DOHH2 (cell line): ENCODE results near the gene LPAR2.

Experiments used
- H3F3A ChIP-seq: fragments of 200-600 bp; sonication (generic), shearing (Covaris generic); 2 replicates; pipeline ENCODE4 v1.6.0; 2016; ENCODE audit warnings: antibody characterized with exemption, mild to moderate bottlenecking; ENCODE audit not compliant: control insufficient read depth, insufficient read depth
- H3K27ac ChIP-seq: fragments of 200-600 bp; sonication (generic); 2 replicates; pipeline ENCODE4 v1.5.1; 2014; ENCODE audit warnings: low read depth, mild to moderate bottlenecking, low read length, moderate library complexity
- H3K27me3 ChIP-seq: fragments of 200-600 bp; sonication (generic); 2 replicates; pipeline ENCODE4 v1.6.1; 2014; ENCODE audit warnings: mild to moderate bottlenecking, low read length, mixed read lengths; ENCODE audit not compliant: control insufficient read depth
- H3K36me3 ChIP-seq: fragments of 200-600 bp; sonication (generic); 2 replicates; pipeline ENCODE4 v1.6.1; 2014; ENCODE audit warnings: mild to moderate bottlenecking, low read length, moderate library complexity, mixed read lengths; ENCODE audit not compliant: control insufficient read depth
- H3K4me1 ChIP-seq: fragments of 200-600 bp; sonication (generic); 2 replicates; pipeline ENCODE4 v1.6.1; 2014; ENCODE audit warnings: mild to moderate bottlenecking, low read length, mixed read lengths; ENCODE audit not compliant: control insufficient read depth
- H3K4me2 ChIP-seq: fragments of 200-600 bp; sonication (generic); 2 replicates; pipeline ENCODE4 v1.6.0; 2014; ENCODE audit warnings: mild to moderate bottlenecking, low read length, moderate library complexity
- H3K4me3 ChIP-seq: fragments of 200-600 bp; sonication (generic); 2 replicates; pipeline ENCODE4 v1.5.1; 2014; ENCODE audit warnings: mild to moderate bottlenecking, low read length, mixed read lengths
- H3K79me2 ChIP-seq: fragments of 200-600 bp; sonication (generic); 2 replicates; pipeline ENCODE4 v1.6.1; 2014; ENCODE audit warnings: mild to moderate bottlenecking, low read length, mixed read lengths; ENCODE audit not compliant: control insufficient read depth
- H3K9me2 ChIP-seq: fragments of 200-600 bp; sonication (generic); replicated peaks from 2 replicates; pipeline ENCODE4 v1.6.1; 2014; ENCODE audit warnings: mild to moderate bottlenecking, low read length, mixed read lengths; ENCODE audit not compliant: control insufficient read depth
- H3K9me3 ChIP-seq: fragments of 200-600 bp; sonication (generic); 2 replicates; pipeline ENCODE4 v1.6.1; 2014; ENCODE audit warnings: antibody characterized with exemption, low read length, mixed read lengths; ENCODE audit not compliant: control insufficient read depth, insufficient read depth
- H4K20me1 ChIP-seq: fragments of 200-600 bp; sonication (generic); 2 replicates; pipeline ENCODE4 v1.6.0; 2014; ENCODE audit warnings: low read depth, mild to moderate bottlenecking, antibody characterized with exemption, low read length, moderate library complexity; ENCODE audit not compliant: control insufficient read depth, insufficient read depth
- CTCF ChIP-seq: fragments of 200-600 bp; sonication (generic); IDR thresholded peaks from one replicate; pipeline ENCODE4 v1.5.1; 2014; ENCODE audit warnings: antibody characterized with exemption, mild to moderate bottlenecking, low read depth, low read length; ENCODE audit not compliant: poor library complexity, severe bottlenecking
- EZH2phosphoT487 ChIP-seq: fragments of 200-600 bp; sonication (generic); IDR thresholded peaks from 2 replicates; pipeline ENCODE4 v1.6.1; 2017; ENCODE audit warnings: borderline replicate concordance, mild to moderate bottlenecking, antibody characterized with exemption, low read length, moderate library complexity, mixed read lengths

The LPAR2 gene

GRCh38 chr19:19663256-19664120 is 35.5 kb upstream of the LPAR2 start, which contains the start of gene ATP13A1:
TSS of gene ATP13A1 (minus strand) at chr19:19663676. CDS start at chr19:19663666, 10 bp downstream.
- Histone ChIP-seq H3K27me3 (no peaks in the 10 kb centered on the region), H3K9me3 (no peaks in the 10 kb centered on the region), H3K4me1 (peaks cover 49% of the 10 kb centered on the region), H3F3A (peaks cover 24% of the 10 kb centered on the region), H3K4me3 (peak within 1 kb of the TSS; percentile 87), H3K79me2 (peaks cover 78% of the 10 kb centered on the region), H3K36me3 (peaks cover 40% of the 10 kb centered on the region), H3K4me2 (peak within 1 kb of the TSS; percentile 87), H4K20me1 (peaks cover 7% of the 10 kb centered on the region), H3K27ac (peak within 1 kb of the TSS; percentile 85), H3K9me2 (no peaks in the 10 kb centered on the region)
- TF ChIP-seq CTCF (peak; percentile 22), EZH2phosphoT487 (no peak)

GRCh38 chr19:19662871-19663255 is 34.8 kb upstream of the LPAR2 start:
- no peaks in the 10 kb centered on the region for H3K27me3 ChIP-seq
- H3K4me3 ChIP-seq: peak overlapping the region; percentile 87
- no peaks in the 10 kb centered on the region for H3K9me2 ChIP-seq
- H3F3A ChIP-seq: peaks cover 22% of the 10 kb centered on the region
- H3K36me3 ChIP-seq: peaks cover 46% of the 10 kb centered on the region
- H4K20me1 ChIP-seq: peaks cover 7% of the 10 kb centered on the region
- H3K4me1 ChIP-seq: peaks cover 48% of the 10 kb centered on the region
- H3K27ac ChIP-seq: peak overlapping the region; percentile 85
- TF ChIP-seq EZH2phosphoT487 (no peak), CTCF (no peak)
- no peaks in the 10 kb centered on the region for H3K9me3 ChIP-seq
- peaks cover 83% of the 10 kb centered on the region for H3K79me2 ChIP-seq
- H3K4me2 ChIP-seq: peak overlapping the region; percentile 87

- H3K27ac ChIP-seq: peak overlapping the region; percentile 85
- H3K36me3 ChIP-seq: peaks cover 51% of the 10 kb centered on the region
- H3K4me2 ChIP-seq: peak overlapping the region; percentile 87
- no peaks in the 10 kb centered on the region for H3K9me2 ChIP-seq
- no peak for TF ChIP-seq CTCF
- TF ChIP-seq EZH2phosphoT487: no peak
- H3K79me2 ChIP-seq: peaks cover 83% of the 10 kb centered on the region
- peak overlapping the region; percentile 87 for H3K4me3 ChIP-seq
- H3K9me3 ChIP-seq: no peaks in the 10 kb centered on the region
- peaks cover 42% of the 10 kb centered on the region for H3K4me1 ChIP-seq
- H4K20me1 ChIP-seq: peaks cover 7% of the 10 kb centered on the region
- H3F3A ChIP-seq: peaks cover 17% of the 10 kb centered on the region
- H3K27me3 ChIP-seq: no peaks in the 10 kb centered on the region
Measured at GRCh38 chr19:19662344-19662743, 34.3 kb upstream of the LPAR2 start.
